GM12801 (cell line): Measurements from ENCODE around the gene EDN3.

Experiments
- CTCF ChIP-seq: IDR thresholded peaks from one replicate; pipeline ENCODE4 v1.5.1; 2011; ENCODE audit warnings: control low read depth; ENCODE audit not compliant: insufficient read length; ENCODE audit errors: extremely low read depth

The EDN3 gene

GRCh38 chr20:59328071-59328470 is 27.7 kb downstream of the EDN3 start:
- no peak for TF ChIP-seq CTCF

GRCh38 chr20:59331721-59332329 is 31.4 kb downstream of the EDN3 start:
- no peak for TF ChIP-seq CTCF

- TF ChIP-seq CTCF: no peak
These were observed 32.9 kb downstream of the EDN3 start for GRCh38 chr20:59333260-59333845.

GRCh38 chr20:59333951-59334350 is 33.5 kb downstream of the EDN3 start:
- no peak for TF ChIP-seq CTCF

GRCh38 chr20:59334651-59335300 is 34.4 kb downstream of the EDN3 start:
- TF ChIP-seq CTCF: no peak

- no peak for TF ChIP-seq CTCF
These were observed 35.0 kb downstream of the EDN3 start for GRCh38 chr20:59335377-59335776.

GRCh38 chr20:59336540-59336939 is 36.1 kb downstream of the EDN3 start:
- no peak for TF ChIP-seq CTCF
